Ecto neural progenitor cell (in vitro differentiated cells): ENCODE data around the gene ROBO2.

Experiments
- DNase-seq: peaks from one replicate; pipeline ENCODE4 v3.0.0-alpha.2; 2018; ENCODE audit warnings: low spot score

ROBO2 gene

GRCh38 chr3:77571971-77572715 is 532.2 kb downstream of the ROBO2 start:
- DNase-seq: no peak

- DNase-seq: no peak
These were observed 537.4 kb downstream of the ROBO2 start for GRCh38 chr3:77577264-77577663.

- DNase-seq: no peak
These were observed 546.3 kb downstream of the ROBO2 start for GRCh38 chr3:77586216-77586615.

- no peak for DNase-seq
These were observed 549.0 kb downstream of the ROBO2 start for GRCh38 chr3:77588863-77589262.

- DNase-seq: no peak
These were observed 550.3 kb downstream of the ROBO2 start for GRCh38 chr3:77590191-77590590.

- no peak for DNase-seq
These were observed 555.5 kb downstream of the ROBO2 start for GRCh38 chr3:77595371-77595870.

GRCh38 chr3:77599948-77600347 is 560.0 kb downstream of the ROBO2 start:
- DNase-seq: no peak

- DNase-seq: no peak
These were observed 562.0 kb downstream of the ROBO2 start for GRCh38 chr3:77601823-77602415.

- no peak for DNase-seq
These were observed 562.8 kb downstream of the ROBO2 start for GRCh38 chr3:77602722-77603121.

GRCh38 chr3:77605308-77605707 is 565.4 kb downstream of the ROBO2 start:
- DNase-seq: no peak

- DNase-seq: no peak
These were observed 566.0 kb downstream of the ROBO2 start for GRCh38 chr3:77605865-77606264.

GRCh38 chr3:77606372-77606771 is 566.5 kb downstream of the ROBO2 start:
- DNase-seq: no peak

GRCh38 chr3:77618686-77619085 is 578.8 kb downstream of the ROBO2 start:
- DNase-seq: no peak

- no peak for DNase-seq
These were observed 580.1 kb downstream of the ROBO2 start for GRCh38 chr3:77620009-77620408.

- no peak for DNase-seq
These were observed 583.6 kb downstream of the ROBO2 start for GRCh38 chr3:77623500-77623899.

GRCh38 chr3:77626157-77626556 is 586.3 kb downstream of the ROBO2 start:
- no peak for DNase-seq

GRCh38 chr3:77648214-77648613 is 608.3 kb downstream of the ROBO2 start:
- DNase-seq: no peak

GRCh38 chr3:77648664-77649063 is 608.8 kb downstream of the ROBO2 start:
- no peak for DNase-seq

- no peak for DNase-seq
These were observed 612.7 kb downstream of the ROBO2 start for GRCh38 chr3:77652624-77653023.

GRCh38 chr3:77655396-77655795 is 615.5 kb downstream of the ROBO2 start:
- DNase-seq: no peak

GRCh38 chr3:77660718-77661117 is 620.8 kb downstream of the ROBO2 start:
- no peak for DNase-seq

- no peak for DNase-seq
These were observed 628.0 kb downstream of the ROBO2 start for GRCh38 chr3:77667901-77668300.

GRCh38 chr3:77668376-77668775 is 628.5 kb downstream of the ROBO2 start:
- DNase-seq: no peak

GRCh38 chr3:77672016-77672415 is 632.1 kb downstream of the ROBO2 start:
- no peak for DNase-seq
